ENCODE measurements around the gene RAD51B. TPM values are rescaled to one million over a fixed set of nuclear protein-coding genes. Genes with fewer than 3 reads are reported as not detected.

The RAD51B gene
- total and polyA plus RNA-seq, 2 of the 13 experiments (the other 11 are each of a cell fraction or from before 2014, with no cell fraction given) = 7.0 to 9.5 TPM

- no peak for TF ChIP-seq ATF1 (CRISPR knock-in tag; IDR thresholded peaks at IDR 0.05)
- no peak for TF ChIP-seq ZKSCAN1 (IDR thresholded peaks at IDR 0.05; ENCODE audit: low read length)
- no peak for TF ChIP-seq PAF1 (CRISPR knock-in tag; IDR thresholded peaks at IDR 0.05)
- peak; percentile 17; the same call in 1 of the 2 replicates for TF ChIP-seq FOXO1 (CRISPR knock-in tag; IDR thresholded peaks at IDR 0.05)
- peak; percentile 72; the same call in 1 of the 2 replicates for TF ChIP-seq MEIS2 (CRISPR knock-in tag; IDR thresholded peaks at IDR 0.05)
- TF ChIP-seq FIP1L1 (IDR thresholded peaks at IDR 0.05; ENCODE audit: borderline replicate concordance, insufficient read depth, low read depth, low read length) = no peak
- TF ChIP-seq ZNF354B (CRISPR knock-in tag; IDR thresholded peaks at IDR 0.05) = no peak
- TF ChIP-seq GFI1 (CRISPR knock-in tag; IDR thresholded peaks at IDR 0.05; ENCODE audit: borderline replicate concordance) = peak; percentile 82
- no peak for TF ChIP-seq REST (IDR thresholded peaks at IDR 0.05; ENCODE audit: borderline replicate concordance in 1 of 2, low read depth in 1 of 2, low read length in 2 of 2)
- TF ChIP-seq NFYC (CRISPR knock-in tag; IDR thresholded peaks at IDR 0.05) = no peak
- TF ChIP-seq RBM39 (IDR thresholded peaks at IDR 0.05; ENCODE audit: low read depth, low read length, poor library complexity, severe bottlenecking) = no peak
- TF ChIP-seq DDIT3 (CRISPR knock-in tag; IDR thresholded peaks at IDR 0.05) = no peak
- TF ChIP-seq ASH2L (IDR thresholded peaks at IDR 0.05; ENCODE audit: insufficient read length, low read depth, low read length) = no peak
- TF ChIP-seq ZNF710 (CRISPR knock-in tag; IDR thresholded peaks at IDR 0.05; ENCODE audit: borderline replicate concordance) = no peak
- TF ChIP-seq ZNF484 (CRISPR knock-in tag; IDR thresholded peaks at IDR 0.05; ENCODE audit: borderline replicate concordance, low read depth) = no peak
- no peak for TF ChIP-seq ZNF343 (CRISPR knock-in tag; IDR thresholded peaks at IDR 0.05)
- no peak for TF ChIP-seq AKAP8 (CRISPR knock-in tag; IDR thresholded peaks at IDR 0.05)
- TF ChIP-seq ZSCAN31 (CRISPR knock-in tag; IDR thresholded peaks at IDR 0.05; ENCODE audit: low read depth) = no peak
- TF ChIP-seq ZHX1 (CRISPR knock-in tag; IDR thresholded peaks at IDR 0.05; ENCODE audit: low read depth) = no peak
- 0 out of 2 replicates have a peak, but pooled peaks have one; percentile 42 for TF ChIP-seq POGZ (CRISPR knock-in tag; IDR thresholded peaks at IDR 0.05)
- no peak for TF ChIP-seq XBP1 (CRISPR knock-in tag; IDR thresholded peaks at IDR 0.05)
Observed at GRCh38 chr14:68728342-68729106, 908.9 kb downstream of the RAD51B start (continued).

Measured in HepG2 (cell line).